Measurements from ENCODE around the gene SMU1. TPM values are rescaled to one million over a fixed set of nuclear protein-coding genes. Genes with fewer than 3 reads are reported as not detected.

The SMU1 gene
- total and polyA plus RNA-seq, 2 of the 13 experiments (the other 11 are each of a cell fraction or from before 2014, with no cell fraction given) = 12.9 to 36.6 TPM

DNA sequence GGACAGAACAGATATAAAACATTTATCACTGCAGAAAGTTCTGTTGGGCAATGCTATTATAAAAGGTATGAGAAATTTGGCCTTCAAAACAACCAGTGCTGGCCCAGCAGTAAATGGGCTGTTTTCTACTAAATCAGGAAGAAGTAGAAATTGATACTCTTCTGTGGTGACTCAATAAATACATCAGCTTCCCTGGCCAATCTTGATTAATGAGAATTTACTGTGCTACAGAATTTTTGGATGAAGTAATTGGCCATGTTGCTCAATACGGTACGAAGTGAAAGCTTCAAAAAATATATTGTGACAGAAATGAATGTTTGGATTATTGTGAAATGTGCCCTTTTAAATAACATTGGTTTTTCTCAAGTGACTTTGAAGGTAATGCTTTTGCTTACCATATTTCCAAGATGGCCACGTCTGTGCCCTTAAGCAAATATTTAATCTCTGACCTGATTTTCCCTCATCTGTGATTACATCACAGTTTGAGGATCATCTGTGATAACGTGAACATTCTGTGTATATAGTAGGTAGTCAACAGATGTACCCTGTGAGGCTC is 47.2 kb downstream of the SMU1 start (continued):
- TF ChIP-seq ZNF10 (CRISPR knock-in tag; IDR thresholded peaks at IDR 0.05; ENCODE audit: borderline replicate concordance, low read depth) (no peak), IRF2 (CRISPR knock-in tag; IDR thresholded peaks at IDR 0.05) (peak; percentile 34; the same call in 1 of the 2 replicates), ZNF331 (CRISPR knock-in tag; IDR thresholded peaks at IDR 0.05) (0 out of 2 replicates have a peak, but pooled peaks have one; percentile 8), ZIK1 (CRISPR knock-in tag; IDR thresholded peaks at IDR 0.05; ENCODE audit: borderline replicate concordance, low read depth) (no peak), ARHGAP35 (CRISPR knock-in tag; IDR thresholded peaks at IDR 0.05; ENCODE audit: borderline replicate concordance) (no peak), ZNF619 (CRISPR knock-in tag; IDR thresholded peaks at IDR 0.05) (no peak), FOXK1 (CRISPR knock-in tag; IDR thresholded peaks at IDR 0.05; ENCODE audit: borderline replicate concordance, low read depth) (0 out of 2 replicates have a peak, but pooled peaks have one; percentile 9), SRF (IDR thresholded peaks at IDR 0.05; ENCODE audit: low read depth, low read length) (no peak), ATRX (CRISPR knock-in tag; IDR thresholded peaks at IDR 0.05; ENCODE audit: borderline replicate concordance) (no peak), SP5 (CRISPR knock-in tag; IDR thresholded peaks at IDR 0.05; ENCODE audit: borderline replicate concordance, low read depth) (no peak), SNAPC2 (CRISPR knock-in tag; IDR thresholded peaks at IDR 0.05) (no peak), GFI1 (CRISPR knock-in tag; IDR thresholded peaks at IDR 0.05; ENCODE audit: borderline replicate concordance) (peak; percentile 55; the same call in 1 of the 2 replicates), ZNF772 (CRISPR knock-in tag; IDR thresholded peaks at IDR 0.05) (no peak), SYNCRIP (IDR thresholded peaks at IDR 0.05; ENCODE audit: insufficient read depth, low read depth, low read length) (no peak), ZC3H4 (CRISPR knock-in tag; IDR thresholded peaks at IDR 0.05; ENCODE audit: borderline replicate concordance) (no peak), FOXJ3 (CRISPR knock-in tag; IDR thresholded peaks at IDR 0.05; ENCODE audit: borderline replicate concordance) (peak; percentile 76; the same call in 1 of the 2 replicates), KMT2A (CRISPR knock-in tag; IDR thresholded peaks at IDR 0.05) (peak; percentile 40; the same call in 1 of the 2 replicates), REPIN1 (CRISPR knock-in tag; IDR thresholded peaks at IDR 0.05; ENCODE audit: borderline replicate concordance, low read depth) (no peak), YY1 (IDR thresholded peaks at IDR 0.05; ENCODE audit: insufficient read depth, insufficient replicate concordance, low read depth, low read length) (peak; percentile 74)
- TF ChIP-seq, protein P1, sequence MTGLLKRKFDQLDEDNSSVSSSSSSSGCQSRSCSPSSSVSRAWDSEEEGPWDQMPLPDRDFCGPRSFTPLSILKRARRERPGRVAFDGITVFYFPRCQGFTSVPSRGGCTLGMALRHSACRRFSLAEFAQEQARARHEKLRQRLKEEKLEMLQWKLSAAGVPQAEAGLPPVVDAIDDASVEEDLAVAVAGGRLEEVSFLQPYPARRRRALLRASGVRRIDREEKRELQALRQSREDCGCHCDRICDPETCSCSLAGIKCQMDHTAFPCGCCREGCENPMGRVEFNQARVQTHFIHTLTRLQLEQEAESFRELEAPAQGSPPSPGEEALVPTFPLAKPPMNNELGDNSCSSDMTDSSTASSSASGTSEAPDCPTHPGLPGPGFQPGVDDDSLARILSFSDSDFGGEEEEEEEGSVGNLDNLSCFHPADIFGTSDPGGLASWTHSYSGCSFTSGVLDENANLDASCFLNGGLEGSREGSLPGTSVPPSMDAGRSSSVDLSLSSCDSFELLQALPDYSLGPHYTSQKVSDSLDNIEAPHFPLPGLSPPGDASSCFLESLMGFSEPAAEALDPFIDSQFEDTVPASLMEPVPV (CRISPR knock-in tag; IDR thresholded peaks at IDR 0.05) = no peak
- TF ChIP-seq, protein P2, sequence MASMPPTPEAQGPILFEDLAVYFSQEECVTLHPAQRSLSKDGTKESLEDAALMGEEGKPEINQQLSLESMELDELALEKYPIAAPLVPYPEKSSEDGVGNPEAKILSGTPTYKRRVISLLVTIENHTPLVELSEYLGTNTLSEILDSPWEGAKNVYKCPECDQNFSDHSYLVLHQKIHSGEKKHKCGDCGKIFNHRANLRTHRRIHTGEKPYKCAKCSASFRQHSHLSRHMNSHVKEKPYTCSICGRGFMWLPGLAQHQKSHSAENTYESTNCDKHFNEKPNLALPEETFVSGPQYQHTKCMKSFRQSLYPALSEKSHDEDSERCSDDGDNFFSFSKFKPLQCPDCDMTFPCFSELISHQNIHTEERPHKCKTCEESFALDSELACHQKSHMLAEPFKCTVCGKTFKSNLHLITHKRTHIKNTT (CRISPR knock-in tag; IDR thresholded peaks at IDR 0.05) = no peak
- TF ChIP-seq, protein P3, sequence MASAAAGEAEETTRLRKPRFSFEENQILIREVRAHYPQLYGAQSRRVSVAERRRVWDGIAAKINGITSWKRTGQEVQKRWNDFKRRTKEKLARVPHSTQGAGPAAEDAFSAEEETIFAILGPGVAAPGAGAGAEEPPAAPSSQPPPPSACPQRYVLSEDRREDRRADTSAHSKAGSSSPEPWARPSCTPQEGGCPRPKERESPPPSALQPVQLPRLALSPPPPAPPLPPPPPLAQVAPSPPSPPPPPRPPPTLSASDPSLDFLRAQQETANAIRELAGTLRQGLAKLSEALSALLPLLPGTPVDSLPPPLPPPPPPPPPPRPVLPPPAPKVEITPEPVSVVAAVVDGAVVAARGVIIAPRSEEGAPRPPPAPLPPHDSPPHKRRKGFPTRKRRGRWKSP (CRISPR knock-in tag; IDR thresholded peaks at IDR 0.05) = no peak; the same call in 1 of the 2 replicates
- TF ChIP-seq, protein P4, sequence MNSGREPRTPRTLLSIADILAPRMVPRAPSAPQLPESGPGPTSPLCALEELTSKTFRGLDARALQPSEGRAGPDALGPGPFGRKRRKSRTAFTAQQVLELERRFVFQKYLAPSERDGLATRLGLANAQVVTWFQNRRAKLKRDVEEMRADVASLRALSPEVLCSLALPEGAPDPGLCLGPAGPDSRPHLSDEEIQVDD (CRISPR knock-in tag; IDR thresholded peaks at IDR 0.05; ENCODE audit: borderline replicate concordance) = no peak
- TF ChIP-seq, protein P5, sequence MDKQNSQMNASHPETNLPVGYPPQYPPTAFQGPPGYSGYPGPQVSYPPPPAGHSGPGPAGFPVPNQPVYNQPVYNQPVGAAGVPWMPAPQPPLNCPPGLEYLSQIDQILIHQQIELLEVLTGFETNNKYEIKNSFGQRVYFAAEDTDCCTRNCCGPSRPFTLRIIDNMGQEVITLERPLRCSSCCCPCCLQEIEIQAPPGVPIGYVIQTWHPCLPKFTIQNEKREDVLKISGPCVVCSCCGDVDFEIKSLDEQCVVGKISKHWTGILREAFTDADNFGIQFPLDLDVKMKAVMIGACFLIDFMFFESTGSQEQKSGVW (CRISPR knock-in tag; IDR thresholded peaks at IDR 0.05; ENCODE audit: borderline replicate concordance) = no peak
